DOHH2 (cell line): ENCODE measurements around the gene RASD2.

Experiments used
- H3F3A ChIP-seq: fragments of 200-600 bp; sonication (generic), shearing (Covaris generic); 2 replicates; pipeline ENCODE4 v1.6.0; 2016; ENCODE audit warnings: antibody characterized with exemption, mild to moderate bottlenecking; ENCODE audit not compliant: control insufficient read depth, insufficient read depth
- H3K27ac ChIP-seq: fragments of 200-600 bp; sonication (generic); 2 replicates; pipeline ENCODE4 v1.5.1; 2014; ENCODE audit warnings: low read depth, mild to moderate bottlenecking, low read length, moderate library complexity
- H3K27me3 ChIP-seq: fragments of 200-600 bp; sonication (generic); 2 replicates; pipeline ENCODE4 v1.6.1; 2014; ENCODE audit warnings: mild to moderate bottlenecking, low read length, mixed read lengths; ENCODE audit not compliant: control insufficient read depth
- H3K36me3 ChIP-seq: fragments of 200-600 bp; sonication (generic); 2 replicates; pipeline ENCODE4 v1.6.1; 2014; ENCODE audit warnings: mild to moderate bottlenecking, low read length, moderate library complexity, mixed read lengths; ENCODE audit not compliant: control insufficient read depth
- H3K4me1 ChIP-seq: fragments of 200-600 bp; sonication (generic); 2 replicates; pipeline ENCODE4 v1.6.1; 2014; ENCODE audit warnings: mild to moderate bottlenecking, low read length, mixed read lengths; ENCODE audit not compliant: control insufficient read depth
- H3K4me2 ChIP-seq: fragments of 200-600 bp; sonication (generic); 2 replicates; pipeline ENCODE4 v1.6.0; 2014; ENCODE audit warnings: mild to moderate bottlenecking, low read length, moderate library complexity
- H3K4me3 ChIP-seq: fragments of 200-600 bp; sonication (generic); 2 replicates; pipeline ENCODE4 v1.5.1; 2014; ENCODE audit warnings: mild to moderate bottlenecking, low read length, mixed read lengths
- H3K79me2 ChIP-seq: fragments of 200-600 bp; sonication (generic); 2 replicates; pipeline ENCODE4 v1.6.1; 2014; ENCODE audit warnings: mild to moderate bottlenecking, low read length, mixed read lengths; ENCODE audit not compliant: control insufficient read depth
- H3K9me2 ChIP-seq: fragments of 200-600 bp; sonication (generic); replicated peaks from 2 replicates; pipeline ENCODE4 v1.6.1; 2014; ENCODE audit warnings: mild to moderate bottlenecking, low read length, mixed read lengths; ENCODE audit not compliant: control insufficient read depth
- H3K9me3 ChIP-seq: fragments of 200-600 bp; sonication (generic); 2 replicates; pipeline ENCODE4 v1.6.1; 2014; ENCODE audit warnings: antibody characterized with exemption, low read length, mixed read lengths; ENCODE audit not compliant: control insufficient read depth, insufficient read depth
- H4K20me1 ChIP-seq: fragments of 200-600 bp; sonication (generic); 2 replicates; pipeline ENCODE4 v1.6.0; 2014; ENCODE audit warnings: low read depth, mild to moderate bottlenecking, antibody characterized with exemption, low read length, moderate library complexity; ENCODE audit not compliant: control insufficient read depth, insufficient read depth
- EZH2phosphoT487 ChIP-seq: fragments of 200-600 bp; sonication (generic); IDR thresholded peaks from 2 replicates; pipeline ENCODE4 v1.6.1; 2017; ENCODE audit warnings: borderline replicate concordance, mild to moderate bottlenecking, antibody characterized with exemption, low read length, moderate library complexity, mixed read lengths
- TF ChIP-seq, protein P1 (sequence below): fragments of 200-600 bp; sonication (generic); IDR thresholded peaks from one replicate; pipeline ENCODE4 v1.5.1; 2014; ENCODE audit warnings: antibody characterized with exemption, mild to moderate bottlenecking, low read depth, low read length; ENCODE audit not compliant: poor library complexity, severe bottlenecking

The RASD2 gene

DNA sequence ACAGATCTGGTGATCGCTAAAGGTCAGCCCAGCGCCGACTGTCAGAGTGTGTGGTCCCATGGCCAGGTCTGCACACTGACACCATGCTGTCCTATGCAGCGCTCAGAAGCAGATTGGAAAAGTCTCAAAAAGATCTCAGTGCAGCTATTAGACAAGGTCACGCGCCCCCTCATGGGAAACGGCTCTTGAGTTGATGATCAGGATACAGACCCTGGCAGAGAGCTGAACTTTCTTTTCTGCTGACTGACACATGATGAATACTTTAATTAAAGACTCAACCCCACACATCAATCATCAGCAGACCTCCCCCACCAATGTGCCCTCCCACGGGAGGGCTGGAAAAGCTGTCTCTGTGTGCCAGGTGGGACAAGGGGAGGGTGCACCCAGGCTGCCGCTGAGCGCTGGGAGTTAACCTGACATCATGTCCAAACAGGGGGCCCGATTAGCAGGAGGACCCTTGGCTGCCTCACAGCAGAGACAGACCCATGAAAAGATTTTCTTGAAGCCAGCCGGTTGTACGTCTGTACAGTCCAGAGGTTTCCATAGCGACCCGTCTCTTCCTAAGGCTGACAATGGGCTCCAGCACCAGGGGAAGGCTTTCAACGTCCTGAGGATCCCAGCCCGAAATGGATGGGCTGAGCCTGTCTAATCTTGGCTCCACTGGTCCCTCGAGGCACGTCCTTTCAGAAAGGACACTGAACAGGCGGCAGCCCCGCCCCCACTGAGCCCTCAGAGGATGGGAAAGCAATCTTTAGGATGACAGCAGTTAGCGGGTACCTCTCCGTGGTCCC, 26.9 kb downstream of the RASD2 start:
- no peaks in the 10 kb centered on the region for H3K36me3 ChIP-seq

DNA sequence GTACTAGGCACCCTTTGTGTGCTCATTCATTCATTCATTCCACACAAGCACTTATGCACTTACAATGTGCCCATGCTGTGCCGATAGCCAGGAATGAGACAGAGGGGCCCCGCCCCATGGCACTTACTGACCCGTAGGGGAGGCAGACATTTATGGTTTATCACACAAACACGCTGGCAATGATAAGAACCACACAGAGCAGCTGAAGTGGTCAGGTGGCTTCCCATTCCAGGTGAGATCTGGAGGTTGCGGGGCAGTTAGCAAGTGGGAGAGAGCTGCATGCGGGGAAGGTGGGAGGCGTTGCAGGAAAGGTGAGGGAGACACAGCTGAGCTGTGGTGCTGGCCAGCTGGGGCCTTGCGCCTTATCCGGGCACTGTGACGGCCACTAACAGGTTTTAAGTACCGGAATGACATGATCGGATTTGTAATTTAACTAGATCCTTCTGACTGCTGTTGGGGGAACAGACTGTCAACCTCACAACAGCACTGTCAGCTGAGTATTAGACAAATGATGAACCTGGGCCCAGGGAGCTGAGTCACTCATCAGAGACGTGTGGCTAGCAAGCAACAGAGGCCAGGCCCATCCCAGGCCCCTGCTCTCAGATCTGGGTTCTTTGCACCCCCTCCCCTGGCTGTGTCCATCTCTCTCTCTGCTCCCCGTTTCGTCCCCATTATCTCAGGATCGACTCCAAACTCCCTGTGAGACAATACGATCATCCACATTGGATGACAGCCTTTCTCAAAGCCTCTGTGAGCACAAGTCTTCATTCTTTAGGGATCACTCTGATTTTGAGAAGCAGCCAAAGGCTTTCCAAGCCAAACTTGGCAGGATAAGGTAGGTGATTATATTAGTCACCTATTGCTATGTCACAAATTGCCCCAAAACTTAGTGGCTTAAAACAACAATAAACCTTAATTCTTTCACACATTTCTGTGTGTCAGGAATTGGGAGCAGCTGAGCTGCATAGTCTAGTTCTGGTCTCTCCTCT, 28.4 kb downstream of the RASD2 start:
- H3K27me3 ChIP-seq, result peaks cover 5% of the 10 kb centered on the region; the same call in 1 of the 2 replicates
- H3F3A ChIP-seq, result no peaks in the 10 kb centered on the region
- H3K9me2 ChIP-seq, result no peaks in the 10 kb centered on the region
- H3K4me2 ChIP-seq, result no peak overlapping the region
- no peaks in the 10 kb centered on the region for H3K9me3 ChIP-seq
- no peak overlapping the region for H3K4me3 ChIP-seq
- TF ChIP-seq, protein P1, sequence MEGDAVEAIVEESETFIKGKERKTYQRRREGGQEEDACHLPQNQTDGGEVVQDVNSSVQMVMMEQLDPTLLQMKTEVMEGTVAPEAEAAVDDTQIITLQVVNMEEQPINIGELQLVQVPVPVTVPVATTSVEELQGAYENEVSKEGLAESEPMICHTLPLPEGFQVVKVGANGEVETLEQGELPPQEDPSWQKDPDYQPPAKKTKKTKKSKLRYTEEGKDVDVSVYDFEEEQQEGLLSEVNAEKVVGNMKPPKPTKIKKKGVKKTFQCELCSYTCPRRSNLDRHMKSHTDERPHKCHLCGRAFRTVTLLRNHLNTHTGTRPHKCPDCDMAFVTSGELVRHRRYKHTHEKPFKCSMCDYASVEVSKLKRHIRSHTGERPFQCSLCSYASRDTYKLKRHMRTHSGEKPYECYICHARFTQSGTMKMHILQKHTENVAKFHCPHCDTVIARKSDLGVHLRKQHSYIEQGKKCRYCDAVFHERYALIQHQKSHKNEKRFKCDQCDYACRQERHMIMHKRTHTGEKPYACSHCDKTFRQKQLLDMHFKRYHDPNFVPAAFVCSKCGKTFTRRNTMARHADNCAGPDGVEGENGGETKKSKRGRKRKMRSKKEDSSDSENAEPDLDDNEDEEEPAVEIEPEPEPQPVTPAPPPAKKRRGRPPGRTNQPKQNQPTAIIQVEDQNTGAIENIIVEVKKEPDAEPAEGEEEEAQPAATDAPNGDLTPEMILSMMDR, result no peak
- no peak for TF ChIP-seq EZH2phosphoT487
- no peaks in the 10 kb centered on the region for H4K20me1 ChIP-seq
- no peaks in the 10 kb centered on the region for H3K36me3 ChIP-seq
- H3K27ac ChIP-seq, result no peak overlapping the region
- no peaks in the 10 kb centered on the region for H3K4me1 ChIP-seq
- no peaks in the 10 kb centered on the region for H3K79me2 ChIP-seq

More for the DNA sequence above, 26.9 kb downstream of the RASD2 start:
- no peaks in the 10 kb centered on the region for H3K9me2 ChIP-seq
- no peaks in the 10 kb centered on the region for H3K9me3 ChIP-seq
- H3F3A ChIP-seq, result no peaks in the 10 kb centered on the region
- H3K4me2 ChIP-seq, result no peak overlapping the region
- no peak for TF ChIP-seq EZH2phosphoT487
- TF ChIP-seq, protein P1, result no peak
- H4K20me1 ChIP-seq, result no peaks in the 10 kb centered on the region
- no peak overlapping the region for H3K4me3 ChIP-seq
- no peaks in the 10 kb centered on the region for H3K4me1 ChIP-seq
- H3K27ac ChIP-seq, result no peak overlapping the region
- peaks cover 4% of the 10 kb centered on the region; the same call in 1 of the 2 replicates for H3K27me3 ChIP-seq
- no peaks in the 10 kb centered on the region for H3K79me2 ChIP-seq

DNA sequence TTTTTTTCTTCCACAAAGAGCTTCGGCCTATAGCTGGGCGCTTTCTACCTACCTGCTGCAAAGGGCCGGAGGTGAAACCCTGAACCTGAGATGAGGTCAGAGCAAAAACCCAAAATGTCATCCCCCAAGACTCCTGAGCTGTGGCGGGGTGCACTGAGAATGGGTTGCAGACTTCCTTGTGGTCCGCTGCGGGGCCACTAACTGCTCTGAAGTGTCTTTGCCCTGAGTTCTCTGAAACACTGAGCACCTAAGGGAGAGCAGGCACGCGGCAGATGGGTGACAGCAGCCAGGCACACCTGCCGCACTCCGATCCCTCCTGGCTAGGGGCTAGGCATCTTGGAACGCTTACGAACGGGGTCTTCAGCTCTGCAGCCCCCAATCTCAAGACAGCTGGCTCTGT, 29.3 kb downstream of the RASD2 start:
- Histone ChIP-seq H3K9me2 (no peaks in the 10 kb centered on the region), H3K79me2 (no peaks in the 10 kb centered on the region), H3K27me3 (peaks cover 3% of the 10 kb centered on the region; the same call in 1 of the 2 replicates), H3K9me3 (no peaks in the 10 kb centered on the region), H3K4me3 (no peak overlapping the region), H3K4me1 (no peaks in the 10 kb centered on the region), H3K36me3 (no peaks in the 10 kb centered on the region), H3K4me2 (no peak overlapping the region), H3F3A (no peaks in the 10 kb centered on the region), H3K27ac (no peak overlapping the region), H4K20me1 (no peaks in the 10 kb centered on the region)
- no peak for TF ChIP-seq EZH2phosphoT487
- TF ChIP-seq, protein P1, result no peak
